Activated CD4-positive, alpha-beta memory T cell treated with anti-CD3 and anti-CD28 coated beads, Interleukin-2, amount 10 ng/mL, durations not matched to agents 7 days and 5 days (primary cell): Measurements from ENCODE around the gene KEAP1. TPM values are rescaled to one million over a fixed set of nuclear protein-coding genes. Genes with fewer than 3 reads are reported as not detected.
A peak's percentile ranks its signal among the peaks of the same experiment; 100 is the strongest.
"Not testable (repeated sequence)": the region's sequence is repeated elsewhere in the genome, so short reads cannot be mapped to it uniquely, and the experiment has no call there.

Source experiments
- CTCF ChIA-PET: fragments of 350-600 bp; sonication (Branson Sonifier 250); formaldehyde crosslinking; loops from one replicate; lab custom pipeline; 2021; ENCODE audit warnings: antibody characterized with exemption, inconsistent platforms; lab: Charles Lee
- POLR2A ChIA-PET: fragments of 350-600 bp; sonication (Branson Sonifier 250); formaldehyde crosslinking; loops from one replicate; lab custom pipeline; 2021; ENCODE audit warnings: antibody characterized with exemption; lab: Charles Lee
- DNase-seq: peaks from one replicate; pipeline ENCODE4 v3.0.0-alpha.2; 2020
- H3K27ac Mint-ChIP-seq: one replicate; pipeline ENCODE4 v1.8.0; 2021; ENCODE audit warnings: mild to moderate bottlenecking, mixed read lengths
- H3K27me3 Mint-ChIP-seq: one replicate; pipeline ENCODE4 v1.8.0; 2021; ENCODE audit warnings: mixed read lengths
- H3K36me3 Mint-ChIP-seq: one replicate; pipeline ENCODE4 v1.8.0; 2021; ENCODE audit warnings: low read depth, mixed read lengths
- H3K4me1 Mint-ChIP-seq: one replicate; pipeline ENCODE4 v1.8.0; 2021; ENCODE audit warnings: mixed read lengths
- H3K4me3 Mint-ChIP-seq: one replicate; pipeline ENCODE4 v1.8.0; 2021; ENCODE audit warnings: mild to moderate bottlenecking, mixed read lengths
- H3K9me3 Mint-ChIP-seq: one replicate; pipeline ENCODE4 v1.8.0; 2021; ENCODE audit warnings: mixed read lengths
- total RNA-seq, 2 experiments: library from RNA; stranded (reverse); gene quantifications; one replicate each; pipeline ENCODE4 v1.2.3, GENCODE V29; 2021

The KEAP1 gene
- total RNA-seq, 2 experiments from 2014 or later, result 97.1 to 103 TPM

DNA sequence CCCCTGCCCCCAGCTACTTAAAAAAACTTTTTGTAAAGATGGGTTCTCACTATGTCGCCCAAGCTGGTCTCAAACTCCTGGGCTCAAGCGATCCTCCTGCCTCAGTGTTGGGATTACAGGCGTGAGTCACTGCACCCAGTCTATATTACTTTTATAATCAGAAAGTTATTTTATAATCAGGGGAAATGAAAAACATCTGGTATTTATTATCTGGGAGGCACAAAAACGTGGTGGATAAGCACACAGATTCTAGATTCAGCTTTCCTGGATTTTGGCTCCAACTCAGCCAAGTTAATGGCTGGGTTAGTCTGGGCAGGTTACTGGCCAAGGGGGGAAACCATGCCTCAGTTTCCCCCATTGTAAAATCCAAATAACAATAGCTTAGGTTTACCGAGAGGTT is 24.7 kb downstream of the KEAP1 start:
- no peak overlapping the region for H3K4me3 Mint-ChIP-seq
- H3K27ac Mint-ChIP-seq, result no peak overlapping the region
- DNase-seq, result no peak
- peaks cover 24% of the 10 kb centered on the region for H3K4me1 Mint-ChIP-seq
- H3K9me3 Mint-ChIP-seq, result no peaks in the 10 kb centered on the region
- CTCF ChIA-PET, result interaction anchor here (0.6 to 2.0 kb wide), 16 partner anchors 8 to 221 kb away, joined by 3 to 8 read pairs (median 3); partner anchors contain the start of gene TYK2
- H3K36me3 Mint-ChIP-seq, result no peaks in the 10 kb centered on the region
- POLR2A ChIA-PET, result interaction anchor here (0.9 to 2.2 kb wide), 3 partner anchors 42 to 74 kb away, joined by 3 to 6 read pairs (median 4); partner anchors contain the start of gene CDC37
- H3K27me3 Mint-ChIP-seq, result no peaks in the 10 kb centered on the region

- ChIA-PET CTCF (no interaction called here), POLR2A (interaction anchor here (0.6 kb wide), 1 partner anchor 37 kb away, joined by 3 read pairs; no protein-coding TSS in a partner anchor)
- Mint-ChIP-seq H3K36me3 (no peaks in the 10 kb centered on the region), H3K27me3 (no peaks in the 10 kb centered on the region), H3K27ac (no peak overlapping the region), H3K9me3 (no peaks in the 10 kb centered on the region), H3K4me3 (no peak overlapping the region), H3K4me1 (peaks cover 26% of the 10 kb centered on the region)
- DNase-seq, result no peak
These were observed 28.1 kb downstream of the KEAP1 start for GRCh38 chr19:10474962-10475451.

- no peak for DNase-seq
- Mint-ChIP-seq H3K36me3 (peaks cover 9% of the 10 kb centered on the region), H3K4me1 (peaks cover 12% of the 10 kb centered on the region), H3K27ac (no peak overlapping the region), H3K9me3 (no peaks in the 10 kb centered on the region), H3K27me3 (no peaks in the 10 kb centered on the region), H3K4me3 (no peak overlapping the region)
- ChIA-PET POLR2A (interaction anchor here (1.0 kb wide), 1 partner anchor 11 kb away, joined by 5 read pairs; no protein-coding TSS in a partner anchor), CTCF (interaction anchor here (0.5 to 1.7 kb wide), 3 partner anchors 10 to 171 kb away, joined by 3 to 6 read pairs (median 4); no protein-coding TSS in a partner anchor)
These were observed 30.0 kb downstream of the KEAP1 start for GRCh38 chr19:10473192-10473591.

- H3K4me1 Mint-ChIP-seq, result peaks cover 10% of the 10 kb centered on the region
- no peak overlapping the region for H3K4me3 Mint-ChIP-seq
- POLR2A ChIA-PET, result interaction anchor here (0.8 kb wide), 1 partner anchor 50 kb away, joined by 3 read pairs; no protein-coding TSS in a partner anchor
- H3K9me3 Mint-ChIP-seq, result no peaks in the 10 kb centered on the region
- DNase-seq, result no peak
- H3K36me3 Mint-ChIP-seq, result peaks cover 10% of the 10 kb centered on the region
- no peak overlapping the region for H3K27ac Mint-ChIP-seq
- CTCF ChIA-PET, result interaction anchor here (0.7 to 1.7 kb wide), 4 partner anchors 12 to 212 kb away, joined by 3 to 6 read pairs (median 4); no protein-coding TSS in a partner anchor
- no peaks in the 10 kb centered on the region for H3K27me3 Mint-ChIP-seq
These were observed 31.2 kb downstream of the KEAP1 start for GRCh38 chr19:10471909-10472308.

DNA sequence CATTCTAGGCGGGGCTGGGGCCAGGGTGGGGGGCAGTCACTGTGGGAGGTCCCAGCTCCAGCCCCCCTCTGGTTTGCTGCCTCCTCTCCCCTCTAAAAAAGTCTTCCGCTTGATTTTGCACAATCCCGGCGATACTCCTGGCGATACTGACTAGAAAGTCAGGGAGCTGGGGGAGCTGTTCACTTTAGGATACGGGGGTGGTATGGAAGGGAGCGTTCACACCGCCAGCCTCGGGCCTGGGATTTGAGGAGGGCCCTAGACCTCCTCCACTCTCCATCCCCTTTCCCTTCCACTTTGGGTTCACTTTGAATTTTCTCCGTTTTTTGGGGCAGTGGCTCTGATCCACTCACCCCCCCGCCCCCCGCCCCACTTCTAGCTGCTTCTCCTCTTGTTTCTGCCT is 35.0 kb downstream of the KEAP1 start:
- no peak overlapping the region for H3K4me3 Mint-ChIP-seq
- no peaks in the 10 kb centered on the region for H3K27me3 Mint-ChIP-seq
- DNase-seq, result no peak
- H3K27ac Mint-ChIP-seq, result no peak overlapping the region
- ChIA-PET POLR2A (interaction anchor here (0.6 kb wide), 1 partner anchor 9 kb away, joined by 3 read pairs; no protein-coding TSS in a partner anchor), CTCF (no interaction called here)
- H3K36me3 Mint-ChIP-seq, result peaks cover 25% of the 10 kb centered on the region
- H3K4me1 Mint-ChIP-seq, result no peaks in the 10 kb centered on the region
- no peaks in the 10 kb centered on the region for H3K9me3 Mint-ChIP-seq

DNA sequence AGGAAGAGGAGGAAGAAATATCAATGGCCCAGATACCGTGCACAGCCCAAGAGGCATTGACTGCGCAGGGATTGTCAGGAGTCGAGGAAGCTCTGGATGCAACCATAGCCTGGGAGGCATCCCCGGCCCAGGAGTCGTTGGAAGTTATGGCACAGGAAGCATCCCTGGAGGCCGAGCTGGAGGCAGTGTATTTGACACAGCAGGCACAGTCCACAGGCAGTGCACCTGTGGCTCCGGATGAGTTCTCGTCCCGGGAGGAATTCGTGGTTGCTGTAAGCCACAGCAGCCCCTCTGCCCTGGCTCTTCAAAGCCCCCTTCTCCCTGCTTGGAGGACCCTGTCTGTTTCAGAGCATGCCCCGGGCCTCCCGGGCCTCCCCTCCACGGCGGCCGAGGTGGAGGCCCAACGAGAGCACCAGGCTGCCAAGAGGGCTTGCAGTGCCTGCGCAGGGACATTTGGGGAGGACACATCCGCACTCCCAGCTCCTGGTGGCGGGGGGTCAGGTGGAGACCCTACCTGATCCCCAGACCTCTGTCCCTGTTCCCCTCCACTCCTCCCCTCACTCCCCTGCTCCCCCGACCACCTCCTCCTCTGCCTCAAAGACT is 36.0 kb downstream of the KEAP1 start:
- CTCF ChIA-PET, result no interaction called here
- DNase-seq, result no peak
- Mint-ChIP-seq H3K4me1 (peaks cover 2% of the 10 kb centered on the region), H3K9me3 (no peaks in the 10 kb centered on the region), H3K27ac (no peak overlapping the region), H3K27me3 (no peaks in the 10 kb centered on the region), H3K36me3 (peaks cover 31% of the 10 kb centered on the region), H3K4me3 (no peak overlapping the region)
- POLR2A ChIA-PET, result no interaction called here

DNA sequence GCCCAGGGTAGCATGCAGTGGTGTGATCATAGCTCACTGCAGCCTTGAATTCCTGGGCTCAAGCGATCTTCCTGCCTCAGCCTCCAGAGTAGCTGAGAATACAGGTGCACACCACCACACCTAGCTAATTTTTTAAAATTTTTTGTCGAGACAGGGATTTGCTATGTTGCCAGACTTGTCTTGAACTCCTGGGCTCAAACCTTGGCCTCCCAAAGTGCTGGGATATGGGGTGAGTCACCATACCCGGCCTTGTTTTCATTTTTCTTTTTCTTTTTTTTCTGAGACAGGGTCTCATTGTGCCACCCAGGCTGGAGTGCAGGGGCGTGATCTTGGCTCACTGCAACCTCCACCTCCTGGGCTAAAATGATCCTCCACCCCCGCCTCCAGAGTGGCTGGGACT is 38.7 kb downstream of the KEAP1 start:
- POLR2A ChIA-PET, result no interaction called here
- H3K9me3 Mint-ChIP-seq, result no peaks in the 10 kb centered on the region

DNA sequence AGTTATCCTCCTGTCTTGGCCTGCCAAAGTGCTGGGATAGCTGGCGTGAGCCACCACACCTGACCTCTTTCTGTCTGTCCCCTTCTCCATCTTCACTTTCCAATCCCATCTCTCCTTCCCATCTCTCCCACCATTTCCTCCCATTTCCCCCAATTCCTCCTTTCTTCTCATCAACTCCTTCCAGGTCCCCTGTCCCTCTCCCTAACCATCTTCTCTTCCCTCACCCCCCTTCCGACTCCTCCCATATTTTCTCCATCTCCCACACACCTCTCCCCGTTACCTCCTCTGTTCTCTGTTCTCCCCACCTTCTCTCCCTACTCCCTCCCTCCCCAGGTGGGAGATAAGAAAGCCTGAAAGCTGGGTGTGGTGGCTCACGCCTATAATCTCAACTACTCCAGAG is 40.6 kb downstream of the KEAP1 start:
- H3K27ac Mint-ChIP-seq, result no peak overlapping the region
- no peak overlapping the region for H3K4me3 Mint-ChIP-seq
- H3K9me3 Mint-ChIP-seq, result no peaks in the 10 kb centered on the region
- peaks cover 34% of the 10 kb centered on the region for H3K36me3 Mint-ChIP-seq
- H3K4me1 Mint-ChIP-seq, result peaks cover 12% of the 10 kb centered on the region
- H3K27me3 Mint-ChIP-seq, result no peaks in the 10 kb centered on the region
- ChIA-PET POLR2A (interaction anchor here (1.1 to 1.6 kb wide), 2 partner anchors 11 to 57 kb away, joined by 4 to 5 read pairs; no protein-coding TSS in a partner anchor), CTCF (no interaction called here)
- no peak for DNase-seq

More for the DNA sequence above, 38.7 kb downstream of the KEAP1 start:
- H3K27ac Mint-ChIP-seq, result no peak overlapping the region
- no peak for DNase-seq
- no peaks in the 10 kb centered on the region for H3K27me3 Mint-ChIP-seq
- no peak overlapping the region for H3K4me3 Mint-ChIP-seq
- H3K4me1 Mint-ChIP-seq, result peaks cover 12% of the 10 kb centered on the region
- H3K36me3 Mint-ChIP-seq, result peaks cover 40% of the 10 kb centered on the region
- CTCF ChIA-PET, result no interaction called here

- H3K27ac Mint-ChIP-seq, H3K4me3 Mint-ChIP-seq, DNase-seq, H3K9me3 Mint-ChIP-seq, CTCF ChIA-PET, H3K27me3 Mint-ChIP-seq: not testable (repeated sequence)
- POLR2A ChIA-PET, result interaction anchor here (0.5 to 1.6 kb wide), 3 partner anchors 9 to 56 kb away, joined by 3 to 5 read pairs (median 4); no protein-coding TSS in a partner anchor
- peaks cover 34% of the 10 kb centered on the region for H3K36me3 Mint-ChIP-seq
- peaks cover 12% of the 10 kb centered on the region for H3K4me1 Mint-ChIP-seq
These were observed 41.1 kb downstream of the KEAP1 start for GRCh38 chr19:10462042-10462441.

DNA sequence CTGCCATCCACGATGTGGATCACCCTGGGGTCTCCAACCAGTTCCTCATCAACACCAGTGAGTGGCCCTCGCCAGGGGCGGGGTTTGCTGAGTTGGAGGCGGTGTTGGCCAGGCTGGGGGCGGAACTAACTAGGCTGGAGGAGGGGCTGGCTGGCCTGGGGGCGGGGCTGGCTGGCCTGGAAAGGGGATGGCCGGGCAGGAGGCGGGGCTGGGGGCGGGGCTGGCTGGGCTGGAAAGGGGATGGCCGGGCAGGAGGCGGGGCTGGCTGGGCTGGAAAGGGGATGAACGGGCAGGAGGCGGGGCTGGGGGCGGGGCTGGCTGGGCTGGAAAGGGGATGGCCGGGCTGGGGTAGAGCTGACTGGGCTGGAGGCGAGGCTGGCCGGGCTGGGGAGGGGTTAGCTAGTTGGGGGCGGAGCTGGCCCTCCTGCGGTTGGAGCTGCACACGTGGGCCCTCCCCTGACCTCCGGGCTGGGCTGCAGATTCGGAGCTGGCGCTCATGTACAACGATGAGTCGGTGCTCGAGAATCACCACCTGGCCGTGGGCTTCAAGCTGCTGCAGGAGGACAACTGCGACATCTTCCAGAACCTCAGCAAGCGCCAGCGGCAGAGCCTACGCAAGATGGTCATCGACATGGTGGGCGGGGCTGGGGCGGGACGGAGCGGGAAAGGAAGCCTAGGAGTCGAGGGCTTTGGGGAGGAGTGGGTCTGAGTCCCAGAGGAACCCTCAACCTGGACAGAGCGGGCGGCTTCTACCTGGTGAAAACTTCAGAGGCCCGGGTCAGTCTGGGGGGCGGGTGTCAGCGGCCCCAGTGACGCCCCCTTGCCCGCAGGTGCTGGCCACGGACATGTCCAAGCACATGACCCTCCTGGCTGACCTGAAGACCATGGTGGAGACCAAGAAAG is 41.9 kb downstream of the KEAP1 start:
- peak; percentile 91 for DNase-seq
- H3K36me3 Mint-ChIP-seq, result peaks cover 32% of the 10 kb centered on the region
- no peak overlapping the region for H3K4me3 Mint-ChIP-seq
- H3K27ac Mint-ChIP-seq, result no peak overlapping the region
- no peaks in the 10 kb centered on the region for H3K27me3 Mint-ChIP-seq
- no peaks in the 10 kb centered on the region for H3K9me3 Mint-ChIP-seq
- POLR2A ChIA-PET, result interaction anchor here (0.5 to 1.6 kb wide), 3 partner anchors 10 to 56 kb away, joined by 3 to 5 read pairs (median 4); no protein-coding TSS in a partner anchor
- CTCF ChIA-PET, result interaction anchor here (1.0 kb wide), 1 partner anchor 26 kb away, joined by 3 read pairs; no protein-coding TSS in a partner anchor
- H3K4me1 Mint-ChIP-seq, result peaks cover 12% of the 10 kb centered on the region

DNA sequence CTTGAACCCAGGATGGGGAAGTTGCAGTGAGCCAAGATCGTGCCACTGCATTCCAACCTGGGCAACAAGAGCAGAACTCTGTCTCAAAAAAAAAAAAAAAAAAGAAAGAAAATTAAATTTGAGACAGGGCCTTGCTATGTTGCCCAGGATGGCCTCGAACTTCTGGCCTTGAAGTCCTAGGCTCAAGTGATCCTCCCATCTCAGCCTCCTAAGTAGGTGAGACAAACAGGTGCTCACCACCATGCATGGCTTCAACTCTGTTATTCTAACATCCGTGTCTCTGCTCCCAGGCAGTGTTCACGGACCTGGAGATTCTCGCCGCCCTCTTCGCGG is 42.5 kb downstream of the KEAP1 start:
- Mint-ChIP-seq H3K27me3 (no peaks in the 10 kb centered on the region), H3K36me3 (peaks cover 36% of the 10 kb centered on the region), H3K4me1 (peaks cover 12% of the 10 kb centered on the region), H3K9me3 (no peaks in the 10 kb centered on the region), H3K27ac (no peak overlapping the region), H3K4me3 (no peak overlapping the region)
- ChIA-PET CTCF (interaction anchor here (1.0 kb wide), 1 partner anchor 25 kb away, joined by 3 read pairs; no protein-coding TSS in a partner anchor), POLR2A (no interaction called here)
- no peak for DNase-seq

DNA sequence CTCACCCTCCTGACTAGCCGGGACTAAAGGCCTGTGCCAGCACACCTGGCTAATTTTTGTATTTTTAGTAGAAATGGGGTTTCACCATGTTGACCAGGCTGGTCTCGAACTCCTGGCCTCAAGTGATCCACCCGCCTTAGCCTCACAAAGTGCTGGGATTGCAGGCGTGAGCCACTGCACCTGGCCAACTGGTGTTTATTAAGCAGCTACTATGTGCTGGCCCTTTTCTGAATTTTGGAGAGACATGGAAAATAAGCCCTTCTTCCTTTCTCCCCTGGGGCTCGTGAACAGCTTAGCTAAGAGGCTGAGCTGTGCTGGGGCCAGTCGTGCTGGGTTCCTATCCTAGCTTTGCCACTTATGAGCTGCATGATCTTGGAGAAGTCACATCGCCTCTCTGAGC is 44.4 kb downstream of the KEAP1 start:
- H3K27me3 Mint-ChIP-seq, POLR2A ChIA-PET: not testable (repeated sequence)

More for the DNA sequence above, 44.4 kb downstream of the KEAP1 start:
- H3K4me3 Mint-ChIP-seq, DNase-seq, CTCF ChIA-PET, H3K9me3 Mint-ChIP-seq, H3K27ac Mint-ChIP-seq: not testable (repeated sequence)
- peaks cover 12% of the 10 kb centered on the region for H3K4me1 Mint-ChIP-seq
- H3K36me3 Mint-ChIP-seq, result peaks cover 29% of the 10 kb centered on the region
